GM19240 (cell line): Measurements from ENCODE around the gene TBC1D13.
"Not testable (repeated sequence)": the region's sequence is repeated elsewhere in the genome, so short reads cannot be mapped to it uniquely, and the experiment has no call there.

Experiments
- DNase-seq: peaks from one replicate; pipeline ENCODE4 v3.0.0; 2011; ENCODE audit warnings: low spot score; ENCODE audit not compliant: insufficient read length

Gene TBC1D13

GRCh38 chr9:128845186-128845931, 58.3 kb downstream of the TBC1D13 start:
- DNase-seq = no peak

- no peak for DNase-seq
Measured at GRCh38 chr9:128846680-128847030, 59.6 kb downstream of the TBC1D13 start.

GRCh38 chr9:128847803-128848202, 60.8 kb downstream of the TBC1D13 start:
- no peak for DNase-seq

GRCh38 chr9:128851024-128851423, 64.0 kb downstream of the TBC1D13 start:
- DNase-seq = not testable (repeated sequence)

GRCh38 chr9:128851779-128852600, 64.9 kb downstream of the TBC1D13 start:
- not testable (repeated sequence) for DNase-seq

GRCh38 chr9:128852646-128853045, 65.6 kb downstream of the TBC1D13 start:
- not testable (repeated sequence) for DNase-seq

GRCh38 chr9:128854454-128854853, 67.4 kb downstream of the TBC1D13 start:
- not testable (repeated sequence) for DNase-seq

- DNase-seq = not testable (repeated sequence)
Measured at GRCh38 chr9:128858476-128858875, 71.4 kb downstream of the TBC1D13 start.
